ENCODE data around the gene CHD1.

Gene CHD1

DNA sequence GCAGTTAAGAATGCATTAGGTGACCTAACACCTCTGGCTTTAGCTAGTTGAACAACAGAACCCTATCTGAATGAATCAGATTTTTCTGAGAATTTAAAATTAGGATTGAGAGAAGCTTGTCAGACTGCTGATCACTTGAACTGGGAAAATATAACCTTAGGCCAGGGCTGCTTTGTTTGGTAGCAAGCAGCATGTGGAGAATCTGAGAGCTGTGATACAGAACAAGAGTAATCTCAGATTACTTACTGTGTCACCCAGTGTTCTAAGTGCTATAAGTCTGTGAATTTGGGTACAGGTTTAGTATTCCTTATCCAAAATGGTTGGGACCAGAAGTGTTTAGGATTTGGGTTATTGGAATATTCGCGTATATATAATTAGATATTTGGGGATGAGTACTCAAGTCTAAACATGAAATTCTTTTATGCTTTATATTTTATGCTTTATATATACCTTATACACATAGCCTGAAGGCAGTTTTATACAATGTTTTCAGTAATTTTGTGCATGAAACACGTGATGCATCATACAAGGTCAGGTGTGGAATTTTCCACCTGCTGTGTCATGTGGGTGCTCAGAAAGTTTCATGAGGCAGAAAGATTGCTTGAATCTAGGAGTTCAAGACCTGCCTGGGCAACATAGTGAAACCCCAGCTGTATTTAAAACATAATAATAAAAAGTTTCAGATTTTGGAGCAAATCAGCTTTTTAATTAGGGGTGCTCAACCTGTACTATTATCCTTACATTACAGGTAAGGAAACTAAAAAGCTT lies 8.3 kb upstream of the CHD1 start:
- no peak for DNase-seq (ENCODE audit: low spot score)

DNA sequence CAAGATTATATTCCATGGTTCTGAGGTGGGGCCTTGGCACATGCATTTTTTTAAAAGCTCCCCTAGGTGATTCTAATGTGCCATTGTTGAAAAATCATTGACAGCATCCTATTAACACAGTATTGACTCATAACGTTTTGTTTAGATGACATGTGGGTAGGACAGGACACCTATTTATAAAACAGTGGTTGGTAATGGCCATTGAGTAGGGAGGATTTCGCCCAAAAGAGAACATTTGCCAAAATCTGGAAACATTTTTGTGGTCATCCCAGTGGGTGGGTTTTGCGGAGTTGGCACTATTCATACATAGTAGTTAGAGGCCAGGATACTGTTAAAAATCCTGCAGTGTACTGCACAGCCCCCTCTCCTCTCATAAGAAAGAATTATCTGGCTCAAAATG lies 6.4 kb upstream of the CHD1 start:
- no peak for DNase-seq (ENCODE audit: low spot score)

DNA sequence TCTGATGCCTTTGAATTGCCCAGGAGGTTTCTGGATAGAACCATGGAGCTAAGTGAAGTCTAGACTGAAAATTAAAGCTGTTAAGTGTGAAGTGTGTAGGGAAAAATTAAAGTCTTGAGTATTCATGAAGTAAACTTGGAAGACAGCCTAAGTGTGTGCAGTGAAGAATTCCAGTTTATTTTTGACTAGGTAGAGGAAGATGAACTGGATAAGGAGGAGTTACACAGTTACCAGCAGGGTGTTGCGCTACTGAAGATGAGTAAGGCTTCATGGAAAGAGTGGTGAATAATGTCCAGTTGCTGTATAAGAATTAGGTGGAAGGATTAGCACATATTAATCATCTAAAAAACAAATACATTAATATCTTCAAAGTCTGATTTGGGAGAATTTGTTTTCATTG lies 5.7 kb upstream of the CHD1 start:
- DNase-seq (ENCODE audit: low spot score): no peak

DNA sequence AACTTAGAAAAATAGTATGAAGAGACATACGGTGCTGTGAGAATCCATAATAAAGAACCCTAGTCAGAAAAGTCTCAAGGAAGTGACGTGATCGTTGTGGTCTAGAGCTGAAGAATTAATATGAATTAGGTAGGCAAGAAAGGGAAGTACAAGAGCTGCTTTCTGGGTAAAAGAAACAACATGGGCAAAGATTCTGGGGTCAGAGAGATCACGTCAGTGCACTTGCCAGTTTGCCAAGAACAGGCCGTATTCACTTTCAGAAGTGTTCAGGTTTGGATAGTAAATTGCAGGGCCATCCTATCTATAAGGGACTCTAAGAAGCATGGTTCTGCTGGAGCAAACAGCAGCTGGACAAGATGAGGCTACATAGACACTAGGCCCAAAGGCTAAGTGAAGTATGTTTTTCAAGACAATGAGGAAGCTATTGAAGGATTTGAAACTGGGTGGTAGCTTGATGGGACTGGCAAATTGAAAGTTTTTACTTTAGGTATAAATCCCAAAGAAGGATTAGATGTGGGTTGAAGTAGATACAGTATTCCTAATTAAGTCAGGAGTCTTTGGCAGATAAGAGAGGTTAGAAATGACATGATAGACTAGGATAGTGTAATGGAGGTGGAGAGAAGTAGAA lies 4.8 kb upstream of the CHD1 start:
- peak; percentile 60 for DNase-seq (ENCODE audit: low spot score)

DNA sequence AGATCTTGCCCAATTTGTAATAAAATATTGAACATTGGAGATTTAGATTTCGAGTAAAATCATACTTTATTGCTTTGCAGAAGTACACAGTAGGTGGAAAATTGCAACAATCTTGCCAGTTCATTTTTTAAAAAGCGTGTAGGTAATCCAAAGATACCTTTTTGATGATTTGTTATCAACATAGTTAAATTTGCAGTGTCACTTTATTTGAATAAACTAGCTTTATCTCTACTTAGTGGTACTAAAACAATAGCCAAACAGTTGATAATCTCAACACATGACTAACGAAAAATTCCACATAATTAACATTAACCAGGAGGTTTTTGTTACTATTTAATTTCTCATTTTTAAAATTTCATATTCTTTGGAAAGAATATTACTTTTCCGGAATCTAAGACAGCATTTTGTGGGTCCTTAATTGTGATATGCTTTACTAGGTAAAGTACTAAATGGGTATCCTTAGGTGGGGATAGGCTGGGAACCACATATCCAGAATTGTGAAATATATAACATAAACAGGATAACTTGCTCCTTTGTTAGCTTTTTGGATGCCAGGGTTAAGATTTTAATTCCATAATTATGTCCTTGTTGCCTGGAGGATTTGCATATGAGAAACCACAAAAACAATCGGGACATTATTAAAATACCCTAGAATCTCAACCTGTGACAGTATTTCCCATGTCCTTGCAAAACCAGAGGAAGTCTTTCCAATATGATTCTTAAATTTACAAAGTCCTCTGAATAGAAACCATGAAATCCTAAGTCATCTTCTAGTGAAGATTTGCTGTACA lies 2.4 kb upstream of the CHD1 start:
- no peak for DNase-seq (ENCODE audit: low spot score)

DNA sequence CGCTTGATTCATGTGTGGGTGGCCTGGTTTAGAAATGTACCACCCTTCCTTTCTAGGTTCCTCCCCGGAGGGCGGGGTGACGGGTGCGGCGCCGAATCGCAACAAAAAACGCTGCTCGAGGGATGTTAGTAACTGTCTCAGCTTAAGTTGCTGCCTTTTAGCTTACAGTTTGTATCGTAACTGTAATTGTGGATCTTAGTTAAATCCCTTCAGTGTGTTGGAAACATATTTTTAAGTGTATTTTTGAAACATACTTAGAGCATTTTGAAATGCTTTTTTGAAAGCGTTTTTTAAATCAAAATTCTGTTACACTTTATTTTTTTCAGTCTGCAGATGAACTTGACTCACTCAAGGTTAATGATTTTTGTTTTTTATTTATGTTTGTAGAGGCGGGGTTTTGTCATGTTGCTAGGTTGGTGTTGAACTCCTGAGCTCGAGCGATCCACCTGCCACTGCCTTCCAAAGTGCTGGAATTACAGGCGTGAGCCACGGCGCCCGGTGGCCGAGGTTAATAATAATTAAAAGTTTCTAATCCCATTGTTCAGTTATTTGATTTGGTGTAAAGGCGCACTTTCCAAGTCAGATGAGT lies 997 bp upstream of the CHD1 start:
- DNase-seq (ENCODE audit: low spot score): peak; percentile 94

DNA sequence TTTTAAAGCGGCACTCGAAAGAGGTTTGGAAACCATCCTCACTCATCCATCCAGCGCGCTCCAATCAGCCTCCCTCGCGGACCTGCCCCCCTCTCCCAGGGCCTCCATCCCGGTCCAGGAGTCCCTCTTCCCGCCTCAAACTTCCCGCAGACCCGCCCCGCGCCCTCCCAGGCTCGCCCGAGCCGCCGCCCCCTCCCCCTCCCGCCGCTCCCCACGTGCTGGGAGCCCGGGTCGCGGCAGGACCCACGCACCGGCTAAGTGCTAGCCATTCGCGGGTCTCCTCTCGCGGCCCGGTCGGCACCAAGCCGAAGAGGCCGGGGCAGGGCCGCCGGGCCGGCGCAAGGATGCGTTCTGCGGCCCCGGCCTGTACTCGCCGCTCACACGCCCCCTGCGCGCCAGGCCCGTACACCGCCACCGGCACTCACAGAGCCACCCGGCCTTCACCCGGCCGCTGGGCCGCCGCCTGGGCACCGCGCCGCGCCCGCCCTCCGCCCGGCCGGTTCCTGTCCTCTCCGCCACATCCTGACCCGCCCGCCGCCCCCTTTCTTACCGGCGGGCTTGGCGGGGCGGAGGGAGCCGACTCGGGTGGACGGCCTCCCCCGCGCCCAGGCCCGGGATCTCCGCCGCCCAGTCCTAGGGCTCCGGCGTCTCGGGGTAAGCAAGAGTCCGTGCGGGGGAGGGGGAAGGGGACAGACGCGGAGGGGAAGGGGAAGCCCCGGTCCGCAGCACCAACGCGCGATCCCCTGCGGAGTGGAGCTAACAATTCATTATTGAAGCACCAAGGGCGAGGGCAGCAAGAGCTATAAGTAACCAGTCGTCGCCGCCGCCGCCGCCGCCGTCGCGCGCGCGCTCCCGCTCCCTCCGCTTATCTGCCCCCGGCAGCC lies 576 bp downstream of the CHD1 start:
- peak; percentile 29 for DNase-seq (ENCODE audit: low spot score)

DNA sequence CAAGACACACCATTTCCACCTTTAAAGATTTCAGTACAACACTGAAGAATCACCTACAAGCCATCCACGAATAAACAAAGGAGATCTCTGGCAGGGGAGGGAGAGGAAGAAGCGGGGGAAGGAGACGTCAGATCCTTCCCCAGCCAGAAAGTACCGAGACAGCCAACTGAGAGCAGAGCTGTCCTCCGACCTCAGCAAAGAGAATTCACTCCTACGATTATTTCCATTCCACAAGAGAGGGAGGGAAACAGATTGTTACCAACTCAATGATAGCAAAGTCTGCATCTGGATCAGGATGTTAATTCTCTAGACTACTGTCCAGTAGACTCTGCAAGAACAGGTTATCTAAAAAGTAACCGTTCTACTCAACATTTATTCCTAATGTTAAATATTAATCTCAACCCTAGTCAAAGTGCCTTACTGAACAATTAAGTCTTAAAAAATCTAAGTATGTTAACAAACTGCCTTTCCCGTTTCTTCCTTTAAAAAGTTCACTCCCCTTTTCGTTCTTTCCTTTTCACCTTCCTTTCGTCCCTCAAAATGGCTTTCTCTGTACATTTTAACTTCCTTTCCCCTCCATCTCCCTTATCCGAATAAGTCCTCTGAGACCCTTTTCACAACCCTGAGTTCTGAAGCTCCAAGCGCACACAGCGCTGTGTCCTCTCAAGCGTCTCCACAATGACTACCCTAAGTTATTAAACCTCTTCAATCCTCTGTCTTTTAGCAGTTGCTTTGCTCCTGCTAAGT lies 1.4 kb downstream of the CHD1 start:
- DNase-seq (ENCODE audit: low spot score): peak; percentile 69

DNA sequence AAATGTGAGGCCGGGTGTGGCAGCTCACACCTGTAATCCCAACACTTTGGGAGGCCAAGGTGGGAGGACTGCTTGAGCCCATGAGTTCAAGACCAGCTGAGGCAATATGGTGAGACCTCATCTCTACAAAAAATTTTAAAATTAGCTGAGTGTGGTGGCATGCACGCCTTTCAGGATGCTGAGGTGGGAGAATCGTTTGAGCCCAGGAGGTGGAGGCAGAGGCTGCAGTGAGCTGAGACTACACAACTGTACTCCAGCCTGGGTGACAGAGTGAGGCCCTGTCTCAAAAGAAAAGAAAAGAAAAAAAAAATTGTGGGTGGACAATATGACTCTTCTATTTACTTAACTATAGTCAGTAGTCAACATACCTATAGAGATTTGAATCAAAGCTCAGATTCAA lies 4.8 kb downstream of the CHD1 start:
- DNase-seq (ENCODE audit: low spot score): no peak

DNA sequence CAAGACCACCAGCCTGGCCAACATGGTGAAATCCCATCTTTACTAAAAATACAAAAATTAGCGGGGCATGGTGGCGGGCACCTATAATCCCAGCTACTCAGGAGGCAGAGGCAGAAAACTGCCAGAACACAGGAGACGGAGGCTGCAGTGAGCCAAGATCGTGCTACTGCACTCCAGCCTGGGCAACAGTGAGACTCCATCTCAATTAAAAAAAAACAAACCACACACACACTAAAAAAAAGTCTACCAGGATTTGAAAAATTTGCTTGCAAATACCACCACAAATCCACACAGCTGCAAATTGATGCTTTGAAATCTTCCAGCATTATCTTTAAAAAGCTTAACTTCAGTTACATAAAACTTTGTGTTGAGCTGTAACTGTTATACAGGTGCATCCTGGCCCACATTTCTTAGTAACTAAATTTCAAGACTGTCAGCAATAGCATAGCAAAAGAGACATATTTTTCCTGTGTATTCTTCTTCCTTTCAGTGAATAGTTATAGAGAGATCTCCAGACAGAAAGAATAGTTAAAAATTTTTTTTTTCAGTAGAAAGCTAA lies 6.8 kb downstream of the CHD1 start:
- no peak for DNase-seq (ENCODE audit: low spot score)

DNA sequence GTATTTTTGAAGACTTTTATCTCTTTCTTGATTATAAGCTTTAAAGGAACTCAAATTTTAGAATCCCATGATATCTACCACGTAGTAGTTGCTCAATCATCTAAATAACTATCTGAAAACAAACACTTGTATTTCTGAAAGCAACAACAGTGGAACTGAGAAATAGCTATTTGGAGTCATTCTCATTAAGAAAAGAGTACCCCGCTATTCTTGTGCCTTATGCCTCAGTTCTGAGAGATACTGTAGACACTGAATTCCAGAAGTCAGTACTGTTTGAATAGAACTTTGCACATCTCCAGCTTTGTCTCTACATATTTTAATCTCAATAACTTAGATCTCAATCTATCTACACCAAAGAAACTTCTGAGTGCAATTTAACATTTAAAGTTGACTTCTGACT lies 11.4 kb downstream of the CHD1 start:
- DNase-seq (ENCODE audit: low spot score): no peak

DNA sequence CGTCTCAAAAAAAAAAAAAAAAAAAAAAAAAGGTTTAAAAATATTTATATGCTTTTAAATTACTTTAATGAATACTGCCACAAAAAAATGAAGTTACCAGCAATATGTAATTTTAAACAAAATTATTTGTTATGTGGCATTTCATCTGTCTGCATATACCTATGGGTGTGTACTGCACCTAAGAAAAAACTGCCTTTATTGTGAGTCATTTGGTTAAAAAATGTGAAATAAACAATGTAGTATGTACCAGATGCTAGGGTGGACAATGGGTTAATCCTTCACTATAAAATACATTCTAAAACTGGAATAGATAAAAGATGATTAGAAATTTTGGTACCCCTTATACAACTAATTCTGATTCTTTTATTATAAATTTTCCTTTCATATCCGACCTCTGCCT lies 12.3 kb downstream of the CHD1 start:
- DNase-seq (ENCODE audit: low spot score): no peak

DNA sequence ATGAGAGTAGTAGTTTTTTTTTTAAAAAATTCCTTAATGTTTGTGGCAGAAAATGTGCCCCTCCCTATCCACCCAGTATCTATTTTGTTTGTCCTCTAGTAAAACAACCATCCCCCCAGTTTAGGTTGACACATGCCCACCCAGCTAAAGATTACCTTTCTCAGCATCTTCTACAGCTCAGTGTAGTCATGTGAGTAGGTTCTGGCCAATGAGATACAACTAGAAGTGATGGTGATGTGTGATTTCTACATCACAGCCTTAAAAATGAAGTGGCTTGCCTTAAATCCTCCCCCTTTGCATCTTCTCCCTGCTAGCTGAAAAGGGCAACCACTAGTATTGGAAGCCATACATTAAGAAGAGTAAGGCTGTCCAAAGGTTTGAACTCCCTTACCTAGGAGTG lies 14.9 kb downstream of the CHD1 start:
- DNase-seq (ENCODE audit: low spot score): no peak

DNA sequence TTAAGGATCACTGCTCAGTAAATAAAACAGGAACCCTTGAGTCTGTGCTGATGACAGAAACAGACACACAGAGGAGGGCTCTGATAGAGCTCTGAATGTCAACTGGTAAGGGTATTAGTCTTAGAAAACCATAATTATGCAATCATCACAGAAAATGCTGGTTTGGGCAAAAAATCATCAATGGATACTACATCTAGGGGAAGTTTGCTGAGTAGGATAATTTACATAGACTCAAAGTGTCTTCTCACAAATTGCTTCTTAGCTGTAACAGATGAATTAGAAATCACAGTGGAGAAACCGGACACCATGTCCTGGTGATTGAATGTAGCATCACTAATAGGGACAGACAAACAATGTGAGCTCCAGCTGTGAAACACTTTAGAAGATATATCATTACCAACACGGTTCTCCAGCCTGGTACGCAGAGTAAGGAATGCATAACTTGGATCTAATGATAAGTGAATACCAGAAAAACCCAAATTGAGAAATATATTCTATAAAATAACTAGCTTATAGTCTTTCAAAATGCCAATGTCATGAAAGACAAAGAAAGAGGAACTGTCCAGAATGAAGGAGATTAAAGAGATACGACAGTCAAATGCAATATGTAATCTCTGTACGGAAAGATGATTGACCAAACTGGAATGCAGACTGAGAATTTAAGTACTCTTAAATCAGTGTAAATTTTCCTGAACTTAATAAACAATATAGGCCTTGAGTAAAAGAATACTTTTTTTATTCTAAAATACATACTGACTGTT lies 17.3 kb downstream of the CHD1 start:
- no peak for DNase-seq (ENCODE audit: low spot score)

DNA sequence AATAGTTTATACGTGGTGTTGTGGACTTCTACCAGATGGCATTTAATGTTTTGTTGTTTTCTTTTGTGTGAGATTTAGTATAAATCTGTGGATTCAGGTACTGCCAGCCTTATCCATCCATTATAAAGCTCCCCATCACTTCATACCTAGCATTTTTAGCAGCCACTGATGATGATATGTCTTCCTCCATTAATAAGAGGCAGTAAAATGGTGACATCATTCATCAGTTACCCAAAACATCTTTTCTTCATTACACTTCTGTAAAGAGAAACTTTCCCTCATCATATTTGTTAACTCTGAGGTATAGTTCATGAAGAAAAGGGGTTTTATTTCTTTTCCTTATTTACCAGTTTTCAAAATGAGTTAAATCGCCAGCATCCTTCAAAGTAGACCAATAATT lies 19.4 kb downstream of the CHD1 start:
- DNase-seq (ENCODE audit: low spot score): no peak

DNA sequence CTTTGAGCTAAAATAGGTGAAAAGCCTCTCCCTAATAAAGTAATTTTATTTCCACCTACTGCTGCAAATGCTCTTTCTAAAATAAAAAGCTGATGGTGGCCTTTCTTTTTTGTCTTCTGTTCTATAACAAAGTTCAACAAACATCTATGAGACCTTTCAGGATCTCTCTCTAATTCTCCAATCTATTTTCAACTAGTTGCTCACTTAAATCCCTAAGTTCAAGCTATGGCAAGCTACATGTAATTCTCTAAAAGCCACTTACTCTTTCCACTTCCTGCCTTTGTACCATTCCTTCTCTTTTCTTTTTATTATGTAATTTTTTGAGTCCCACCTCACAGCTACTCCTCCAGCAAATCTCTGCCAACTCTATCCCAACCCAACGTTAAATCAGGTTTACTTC lies 20.9 kb downstream of the CHD1 start:
- no peak for DNase-seq (ENCODE audit: low spot score)

DNA sequence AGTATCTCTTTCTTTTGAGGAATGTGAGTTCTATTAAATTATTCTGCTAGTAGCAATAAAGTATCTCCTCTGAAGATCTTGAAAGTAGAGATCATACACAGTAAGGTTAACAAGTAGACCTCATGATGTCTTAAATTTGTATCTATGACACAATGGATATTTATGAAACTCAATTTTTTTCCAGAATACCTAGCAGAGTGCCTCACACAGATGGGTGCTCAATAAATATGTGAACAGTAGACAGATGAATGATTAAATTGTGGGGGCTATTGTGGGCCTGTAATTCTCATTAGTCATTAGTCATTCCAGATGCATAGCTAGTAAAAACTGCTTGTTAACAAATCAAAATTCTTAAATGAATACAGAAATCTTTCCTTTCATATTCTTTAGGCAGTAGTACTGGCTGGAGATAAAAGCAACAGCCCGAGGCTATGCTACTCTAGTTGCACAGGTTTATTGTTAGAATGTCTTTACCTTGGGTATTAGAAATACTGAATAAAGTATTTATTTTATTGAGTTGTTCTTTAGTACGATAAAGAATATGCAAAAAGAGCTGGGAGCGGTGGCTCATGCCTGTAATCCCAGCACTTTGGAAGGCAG lies 22.0 kb downstream of the CHD1 start:
- DNase-seq (ENCODE audit: low spot score): no peak

DNA sequence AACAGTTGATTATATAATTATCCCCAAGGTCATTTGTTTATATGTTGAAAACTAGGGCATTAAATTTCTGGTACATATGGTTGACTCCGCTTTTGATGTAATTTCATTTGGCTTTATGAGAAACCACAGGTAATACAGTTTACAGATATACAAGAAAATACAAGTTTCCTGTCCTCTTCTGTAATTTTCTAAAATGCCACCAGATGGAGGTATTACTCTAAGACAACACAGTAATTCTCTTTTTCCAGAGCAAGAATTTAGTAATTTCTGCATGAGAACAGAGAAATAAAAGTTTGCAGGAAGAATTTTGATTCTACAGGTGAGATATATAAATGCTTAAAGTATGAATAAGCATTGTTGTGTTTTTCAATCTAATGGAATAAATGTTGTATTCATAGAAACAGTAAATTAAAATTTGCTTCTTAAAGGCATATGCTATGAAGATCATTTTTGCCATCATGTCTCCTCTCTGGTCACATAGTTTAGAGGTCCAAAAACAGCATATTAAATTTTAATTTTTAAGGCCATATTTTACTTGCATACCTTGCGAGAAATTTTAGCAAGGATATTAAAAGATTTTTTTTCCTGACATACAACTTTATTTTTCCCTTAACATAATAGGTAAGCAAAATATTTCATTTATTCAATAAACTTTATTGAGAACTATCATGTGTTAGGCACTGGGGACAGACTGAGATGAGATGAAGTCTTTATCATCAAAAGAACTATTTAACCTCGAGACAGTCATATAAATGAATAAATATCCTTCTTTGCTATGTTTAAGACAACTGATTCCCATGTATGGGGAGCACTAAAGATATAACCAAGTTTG lies 22.7 kb downstream of the CHD1 start:
- peak; percentile 70 for DNase-seq (ENCODE audit: low spot score)

DNA sequence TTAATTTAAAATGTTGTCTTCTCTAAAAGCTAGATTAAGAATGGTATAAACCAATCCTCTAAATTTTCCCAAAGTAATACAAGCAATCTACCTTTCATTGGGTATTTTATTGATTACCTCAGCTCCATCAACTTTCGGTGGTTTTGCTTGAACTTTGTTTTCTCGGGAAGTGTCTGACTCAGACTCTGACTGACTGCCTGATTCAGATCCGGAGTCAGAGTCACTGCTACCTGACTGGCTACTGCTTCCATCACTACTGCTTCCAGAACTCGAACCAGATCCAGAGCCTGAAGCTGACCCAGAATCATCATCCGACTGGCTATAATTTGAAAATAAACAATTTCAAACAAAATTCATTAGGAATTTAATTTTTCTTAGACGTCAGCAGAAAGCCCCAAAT lies 24.0 kb downstream of the CHD1 start:
- DNase-seq (ENCODE audit: low spot score): peak; percentile 12

Measured in CD4-positive, alpha-beta T cell treated with Interleukin-15 for 4 hours (primary cell).